Measurements from ENCODE around the gene ZNF418.
"Not testable (repeated sequence)": the region's sequence is repeated elsewhere in the genome, so short reads cannot be mapped to it uniquely, and the experiment has no call there.

ZNF418 gene

GRCh38 chr19:57888560-57889231, 46.5 kb downstream of the ZNF418 start, which contains the start of gene ZNF814:
TSS of gene ZNF814 (minus strand) at chr19:57889037. CDS start at chr19:57888802, 235 bp downstream.
- peak; percentile 82 for DNase-seq
- peak; percentile 94 for ATAC-seq

GRCh38 chr19:57888107-57888559, 47.1 kb downstream of the ZNF418 start:
- DNase-seq = no peak
- ATAC-seq = no peak

DNA sequence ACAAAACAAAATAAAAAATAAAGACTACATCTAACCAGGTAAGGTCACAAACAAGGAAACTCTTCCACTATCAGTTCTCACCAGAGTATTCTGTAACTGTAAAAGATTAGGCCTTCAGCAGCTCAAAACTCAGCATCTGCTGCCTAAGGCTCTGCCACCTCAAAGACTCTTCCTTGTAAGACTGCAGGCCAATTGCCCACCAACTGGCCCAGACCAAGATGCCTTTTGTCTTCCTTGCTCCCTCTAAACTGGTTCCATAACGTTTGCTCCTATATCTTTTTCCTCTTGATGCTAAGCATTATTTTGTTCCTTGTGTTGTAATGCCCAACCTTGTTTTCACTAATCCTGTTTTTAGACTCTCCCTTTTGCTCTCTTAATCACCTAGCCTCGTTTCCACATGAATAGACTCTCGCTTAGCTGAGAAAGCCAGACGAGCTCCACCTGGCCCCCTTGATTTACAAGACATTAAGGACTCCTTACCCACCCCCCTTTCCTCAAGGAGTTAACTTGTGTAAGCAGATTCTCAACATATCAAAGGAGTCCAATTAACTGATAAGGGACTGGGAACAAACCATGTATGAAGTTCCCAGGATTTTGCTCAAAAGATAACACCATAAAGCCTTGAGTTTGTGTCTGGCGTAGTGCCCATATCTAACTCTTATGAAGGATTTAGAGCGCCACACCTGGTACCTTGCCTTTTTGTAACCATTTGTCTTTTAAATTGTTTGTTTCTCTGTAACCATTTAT, 47.8 kb downstream of the ZNF418 start:
- DNase-seq = no peak
- no peak for ATAC-seq

DNA sequence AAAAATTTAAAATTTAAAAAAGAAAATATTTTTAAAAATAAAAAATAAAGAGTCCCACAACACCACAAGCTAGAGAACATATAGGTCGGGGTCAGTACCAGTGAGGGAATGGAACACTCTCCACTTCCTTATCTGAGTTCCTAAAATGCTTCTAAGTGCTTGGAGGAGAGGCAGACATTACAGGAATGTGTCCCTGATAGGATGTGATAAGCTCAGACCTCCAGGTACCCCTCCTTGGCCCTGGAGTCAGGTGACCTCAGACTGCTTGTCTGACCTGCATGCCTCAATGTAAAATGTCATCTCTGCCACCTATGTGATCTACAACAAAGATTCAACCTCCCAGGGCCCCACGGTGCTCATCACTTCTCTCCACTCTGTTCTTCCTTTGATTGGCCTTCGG, 49.2 kb downstream of the ZNF418 start:
- DNase-seq (no peak), ATAC-seq (no peak)

GRCh38 chr19:57873883-57874799, 61.1 kb downstream of the ZNF418 start:
- ATAC-seq, DNase-seq: not testable (repeated sequence)

DNA sequence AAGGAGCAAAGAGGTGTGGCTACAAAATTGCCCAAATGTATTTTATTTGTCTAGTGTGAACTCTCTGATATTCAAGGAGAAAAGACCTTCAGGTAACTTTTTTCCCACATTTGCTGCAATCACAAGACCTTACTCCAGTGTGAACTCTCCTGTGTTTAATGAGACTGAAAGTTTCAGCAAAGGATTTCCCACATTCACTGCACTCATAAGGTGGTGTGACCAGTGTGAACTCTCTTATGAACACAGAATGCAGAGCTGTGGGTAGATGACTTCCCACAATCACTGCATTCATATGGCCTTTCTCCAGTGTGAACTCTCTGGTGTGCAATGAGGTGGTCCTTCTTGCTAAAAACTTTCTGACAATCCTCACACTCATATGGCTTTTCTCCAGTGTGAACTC, 62.8 kb downstream of the ZNF418 start:
- no peak for DNase-seq
- no peak for ATAC-seq

Measured in stimulated activated naive CD8-positive, alpha-beta T cell treated with anti-CD3 and anti-CD28 coated beads, Interleukin-15, Interleukin-2, amounts not matched to agents 100 U/mL and 50 U/mL, for 24 hours (primary cell).